Parathyroid adenoma (tissue), 2 donors: ENCODE data around the gene CA5A.

Source experiments
- H2AFZ ChIP-seq: fragments of 300-600 bp; sonication (generic); one replicate; pipeline ENCODE4 v1.7.0; 2017; ENCODE audit warnings: antibody characterized with exemption, mild to moderate bottlenecking
- H3K27ac ChIP-seq: fragments of 300-600 bp; sonication (generic); one replicate; pipeline ENCODE4 v1.7.0; 2017
- H3K27me3 ChIP-seq: fragments of 300-600 bp; sonication (generic); one replicate; pipeline ENCODE4 v1.7.0; 2017; ENCODE audit warnings: low read length; ENCODE audit not compliant: control insufficient read depth, insufficient read depth
- H3K36me3 ChIP-seq: fragments of 300-600 bp; sonication (generic); one replicate; pipeline ENCODE4 v1.7.0; 2017; ENCODE audit warnings: low read length; ENCODE audit not compliant: control insufficient read depth, insufficient read depth
- H3K4me1 ChIP-seq: fragments of 300-600 bp; sonication (generic); one replicate; pipeline ENCODE4 v1.7.0; 2017; ENCODE audit warnings: control low read depth
- H3K4me2 ChIP-seq: fragments of 300-600 bp; sonication (generic); one replicate; pipeline ENCODE4 v1.7.0; 2017; ENCODE audit warnings: low read length
- H3K4me3 ChIP-seq: fragments of 300-600 bp; sonication (generic); one replicate; pipeline ENCODE4 v1.7.0; 2017; ENCODE audit warnings: low read depth, low read length
- H3K79me2 ChIP-seq: fragments of 300-600 bp; sonication (generic); one replicate; pipeline ENCODE4 v1.7.0; 2017; ENCODE audit warnings: control low read depth
- H3K9ac ChIP-seq: fragments of 300-600 bp; sonication (generic); one replicate; pipeline ENCODE4 v1.7.0; 2017; ENCODE audit warnings: mild to moderate bottlenecking
- H3K9me3 ChIP-seq: fragments of 300-600 bp; sonication (generic); one replicate; pipeline ENCODE4 v1.7.0; 2017; ENCODE audit warnings: low read length; ENCODE audit not compliant: control insufficient read depth
- CTCF ChIP-seq: fragments of 300-600 bp; sonication (generic); IDR thresholded peaks from one replicate; pipeline ENCODE4 v1.7.0; 2017; ENCODE audit warnings: antibody characterized with exemption, mild to moderate bottlenecking
- donor health status: primary hyperparathyroidism.

The CA5A gene

GRCh38 chr16:87951552-87952538 is 15.5 kb upstream of the CA5A start:
- H3K9ac ChIP-seq, result peak overlapping the region; percentile 92
- H2AFZ ChIP-seq, result peak overlapping the region; percentile 72
- peak overlapping the region; percentile 91 for H3K27ac ChIP-seq
- H3K27me3 ChIP-seq, result no peaks in the 10 kb centered on the region
- no peaks in the 10 kb centered on the region for H3K36me3 ChIP-seq
- peaks cover 39% of the 10 kb centered on the region for H3K4me1 ChIP-seq
- peak overlapping the region; percentile 88 for H3K4me2 ChIP-seq
- H3K79me2 ChIP-seq, result peaks cover 33% of the 10 kb centered on the region
- H3K4me3 ChIP-seq, result peak overlapping the region; percentile 77
- no peak for TF ChIP-seq CTCF
- no peaks in the 10 kb centered on the region for H3K9me3 ChIP-seq

GRCh38 chr16:87950765-87951551 is 14.6 kb upstream of the CA5A start, which contains the start of gene BANP:
Gene BANP, plus strand, starts transcription at chr16:87951434. Its CDS starts 23,682 bp downstream, at chr16:87975116.
- TF ChIP-seq CTCF, result peak; percentile 76
- Histone ChIP-seq H3K9ac (peak within 1 kb of the TSS; percentile 92), H3K27ac (peak within 1 kb of the TSS; percentile 97), H3K4me1 (peaks cover 30% of the 10 kb centered on the region), H3K4me3 (peak within 1 kb of the TSS; percentile 82), H3K79me2 (peaks cover 27% of the 10 kb centered on the region), H3K9me3 (no peaks in the 10 kb centered on the region), H3K4me2 (peak within 1 kb of the TSS; percentile 88), H2AFZ (peak within 1 kb of the TSS; percentile 97), H3K36me3 (no peaks in the 10 kb centered on the region), H3K27me3 (no peaks in the 10 kb centered on the region)

GRCh38 chr16:87949071-87949744 is 12.9 kb upstream of the CA5A start:
- no peak overlapping the region for H3K9ac ChIP-seq
- H3K4me1 ChIP-seq, result peaks cover 14% of the 10 kb centered on the region
- H3K27ac ChIP-seq, result no peak overlapping the region
- H3K9me3 ChIP-seq, result no peaks in the 10 kb centered on the region
- H3K4me3 ChIP-seq, result no peak overlapping the region
- no peaks in the 10 kb centered on the region for H3K27me3 ChIP-seq
- H2AFZ ChIP-seq, result peak overlapping the region; percentile 34
- no peaks in the 10 kb centered on the region for H3K36me3 ChIP-seq
- H3K79me2 ChIP-seq, result peaks cover 15% of the 10 kb centered on the region
- no peak for TF ChIP-seq CTCF
- H3K4me2 ChIP-seq, result no peak overlapping the region

GRCh38 chr16:87948735-87949070 is 12.4 kb upstream of the CA5A start:
- Histone ChIP-seq H3K79me2 (peaks cover 14% of the 10 kb centered on the region), H3K4me3 (no peak overlapping the region), H2AFZ (no peak overlapping the region), H3K27me3 (no peaks in the 10 kb centered on the region), H3K4me2 (no peak overlapping the region), H3K9ac (no peak overlapping the region), H3K36me3 (no peaks in the 10 kb centered on the region), H3K4me1 (peaks cover 9% of the 10 kb centered on the region), H3K27ac (no peak overlapping the region), H3K9me3 (no peaks in the 10 kb centered on the region)
- no peak for TF ChIP-seq CTCF
